HG03354 (cell line): Measurements from ENCODE around the gene SORCS2.

ENCODE experiments used
- ATAC-seq: cut with Tn5 transposase; IDR thresholded peaks from one replicate; pipeline ENCODE4 v1.9.1; 2021; ENCODE audit warnings: mild to moderate bottlenecking; ENCODE audit not compliant: unreplicated experiment, poor library complexity, severe bottlenecking

The SORCS2 gene

DNA sequence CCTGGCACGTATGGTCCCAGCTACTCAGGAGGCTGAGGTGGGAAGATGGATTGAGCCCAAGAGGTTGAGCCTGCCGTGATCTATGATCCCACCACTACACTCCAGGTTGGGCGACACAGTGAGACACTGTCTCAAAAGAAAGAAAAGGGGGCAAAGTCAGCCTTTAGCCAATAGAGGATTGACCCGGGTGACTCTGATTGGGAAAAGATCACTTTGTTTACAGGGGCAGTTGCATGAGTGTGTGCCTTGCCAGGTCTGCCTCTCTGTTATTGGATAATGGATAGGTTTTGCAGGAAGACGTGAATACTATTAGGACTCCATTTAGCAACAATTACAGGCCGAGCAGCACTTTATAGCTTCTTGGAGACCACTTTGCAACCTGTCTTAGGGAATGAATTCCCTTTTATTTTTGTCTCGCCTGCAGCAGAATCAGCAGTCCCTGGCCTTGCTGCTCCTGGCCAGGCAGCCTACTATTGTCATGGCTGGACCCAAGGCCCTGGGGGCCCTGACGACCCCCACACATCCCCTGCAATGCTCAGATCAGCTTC is 345.6 kb downstream of the SORCS2 start:
- ATAC-seq = no peak

DNA sequence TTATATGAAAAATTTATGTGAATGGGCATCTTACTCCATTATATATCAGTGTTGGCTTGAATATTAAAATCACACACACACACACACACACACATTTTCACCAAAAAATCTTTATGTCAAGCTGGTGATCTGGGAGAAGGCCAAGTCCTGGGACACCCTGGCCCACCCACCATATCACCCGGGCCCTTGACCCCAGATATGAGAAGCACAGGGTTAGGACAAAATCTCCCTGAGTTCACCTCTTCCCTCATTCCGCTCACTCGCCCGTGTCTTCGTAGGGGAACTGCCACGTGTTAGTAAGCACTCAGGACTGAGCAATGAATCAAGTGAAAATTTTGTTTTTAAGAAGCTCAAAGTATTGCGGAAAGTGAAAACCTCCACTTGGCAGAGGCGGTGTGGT is 346.2 kb downstream of the SORCS2 start:
- no peak for ATAC-seq

DNA sequence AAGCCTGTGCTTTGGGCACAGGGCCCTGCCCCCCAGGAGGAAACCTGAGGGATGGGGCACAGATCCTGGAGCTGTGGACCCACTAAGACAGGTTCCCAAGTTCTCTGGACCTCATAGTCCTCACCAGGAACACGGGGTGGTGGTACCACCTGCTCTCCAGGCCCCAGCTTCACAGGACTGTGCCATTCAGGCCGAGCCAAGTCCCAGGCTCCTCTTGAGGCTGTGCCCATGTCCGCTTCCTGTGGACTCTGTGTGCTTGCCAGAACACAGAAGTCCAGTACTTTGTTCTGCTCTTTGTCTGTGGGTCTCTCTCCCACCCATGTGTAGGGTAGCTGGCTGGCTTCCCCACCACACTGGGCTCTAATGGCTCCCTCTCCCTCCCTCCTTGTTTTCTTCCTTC is 346.8 kb downstream of the SORCS2 start:
- ATAC-seq = no peak

DNA sequence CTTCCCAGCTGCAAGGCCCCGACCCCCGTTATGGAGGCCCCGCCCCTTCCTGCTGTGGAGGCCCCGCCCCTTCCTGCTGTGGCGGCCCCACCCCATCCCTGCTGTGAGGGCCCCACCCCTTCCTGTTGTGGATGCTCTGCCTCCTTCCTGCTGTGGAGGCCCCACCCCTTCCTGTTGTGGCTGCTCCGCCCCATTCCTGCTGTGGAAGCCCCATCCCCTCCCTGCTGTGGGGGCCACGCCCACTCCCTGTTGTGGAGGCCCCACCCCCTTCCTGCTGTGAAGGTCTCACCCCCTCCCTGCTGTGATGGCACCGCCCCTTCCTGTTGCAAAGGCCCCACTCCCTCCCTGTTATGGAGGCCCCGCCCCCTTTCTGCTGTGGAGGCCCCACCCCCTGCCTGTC is 347.3 kb downstream of the SORCS2 start:
- ATAC-seq = no peak

DNA sequence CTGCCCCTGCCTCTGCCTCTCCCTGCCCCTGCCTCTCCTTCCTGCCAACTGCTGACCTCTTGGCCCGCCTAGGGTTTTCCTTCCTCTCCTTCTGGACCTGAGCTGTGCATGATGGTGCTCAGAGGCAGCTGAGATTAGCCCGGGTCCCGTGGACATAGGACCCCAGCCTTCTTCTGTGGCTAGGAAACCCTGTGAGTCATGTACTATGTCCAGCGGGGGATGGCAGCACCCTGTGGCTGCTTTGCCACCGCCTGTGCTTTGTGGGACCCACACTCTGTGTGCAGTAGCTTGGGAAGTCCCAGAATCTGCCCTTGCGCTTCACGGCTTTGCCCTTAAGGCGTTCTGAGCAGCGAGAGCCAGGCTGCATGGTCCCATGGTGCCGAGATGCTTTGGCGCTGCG is 347.9 kb downstream of the SORCS2 start:
- no peak for ATAC-seq

DNA sequence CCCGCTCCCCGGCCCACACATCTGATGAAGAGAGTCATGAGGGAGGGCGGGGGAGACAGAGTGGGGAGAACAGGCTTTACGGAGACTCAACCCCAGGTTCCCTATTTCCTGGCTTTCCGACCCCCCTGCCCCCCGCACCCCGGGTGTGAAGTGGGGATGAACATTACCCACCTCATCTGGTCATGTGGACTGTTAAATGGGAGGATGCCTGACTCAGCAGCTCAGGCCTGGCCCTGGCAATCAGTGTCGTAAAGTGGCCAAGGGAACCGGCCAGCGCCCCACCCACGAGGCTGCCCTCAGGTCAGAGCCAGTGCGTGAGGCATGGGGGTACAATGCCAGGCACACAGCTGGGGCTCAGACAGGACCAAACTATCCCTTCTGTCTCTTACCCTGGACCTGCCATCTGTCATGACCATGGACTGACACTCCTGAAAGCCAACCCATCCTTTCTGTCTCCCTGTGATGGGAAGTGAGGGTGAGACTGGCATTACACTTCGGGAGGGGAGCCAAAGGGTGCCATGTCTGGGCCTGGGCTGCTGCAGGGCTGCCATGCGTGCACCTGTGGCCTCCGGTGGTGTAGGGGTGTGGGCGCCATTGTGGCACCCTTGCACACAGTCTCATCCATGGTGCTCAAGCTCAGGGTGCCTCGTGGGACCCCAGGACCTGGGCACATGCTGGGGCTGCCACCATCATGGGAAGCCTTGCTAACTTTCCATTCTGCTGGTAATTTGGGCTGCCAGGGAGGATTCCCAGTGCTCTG is 348.5 kb downstream of the SORCS2 start:
- ATAC-seq = no peak

DNA sequence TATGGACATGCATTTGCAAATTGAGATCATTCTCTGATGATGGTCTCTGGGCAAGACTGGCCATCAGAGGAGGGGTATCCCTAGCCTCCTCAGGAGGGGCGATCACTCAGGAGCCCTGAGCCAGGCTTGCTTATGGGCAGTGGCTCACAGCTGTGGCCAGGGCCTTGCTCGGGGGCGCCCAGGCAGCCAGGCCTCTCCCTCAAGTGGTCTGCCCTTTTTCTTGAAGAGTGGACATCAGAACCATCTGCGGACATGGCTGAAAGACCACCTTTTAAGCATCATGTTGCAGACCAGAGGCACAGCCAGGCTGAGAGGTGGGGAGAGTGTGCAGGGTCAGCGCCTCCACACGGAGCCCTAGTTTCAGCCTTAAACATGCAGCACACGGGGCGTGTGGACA is 349.1 kb downstream of the SORCS2 start:
- ATAC-seq = no peak

DNA sequence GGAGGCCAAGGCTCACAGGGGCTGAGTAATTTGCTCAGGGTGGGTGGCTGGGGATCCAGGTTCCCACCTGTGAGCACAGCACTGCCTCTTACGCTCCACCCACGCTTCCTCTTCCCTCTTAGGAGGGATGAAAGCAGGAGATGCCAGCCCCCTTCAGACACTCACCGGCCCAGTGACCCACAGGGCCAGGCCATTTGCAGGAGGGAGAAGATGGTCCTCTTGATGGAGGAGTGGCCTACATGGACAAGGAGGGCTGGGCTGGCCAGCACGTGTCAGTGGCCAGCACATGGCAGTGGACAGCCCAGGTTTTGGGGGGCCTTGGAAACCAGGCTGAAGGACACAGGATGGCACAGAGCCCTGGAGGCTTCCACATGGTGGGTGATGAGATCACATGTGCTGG is 350.4 kb downstream of the SORCS2 start:
- ATAC-seq = no peak

DNA sequence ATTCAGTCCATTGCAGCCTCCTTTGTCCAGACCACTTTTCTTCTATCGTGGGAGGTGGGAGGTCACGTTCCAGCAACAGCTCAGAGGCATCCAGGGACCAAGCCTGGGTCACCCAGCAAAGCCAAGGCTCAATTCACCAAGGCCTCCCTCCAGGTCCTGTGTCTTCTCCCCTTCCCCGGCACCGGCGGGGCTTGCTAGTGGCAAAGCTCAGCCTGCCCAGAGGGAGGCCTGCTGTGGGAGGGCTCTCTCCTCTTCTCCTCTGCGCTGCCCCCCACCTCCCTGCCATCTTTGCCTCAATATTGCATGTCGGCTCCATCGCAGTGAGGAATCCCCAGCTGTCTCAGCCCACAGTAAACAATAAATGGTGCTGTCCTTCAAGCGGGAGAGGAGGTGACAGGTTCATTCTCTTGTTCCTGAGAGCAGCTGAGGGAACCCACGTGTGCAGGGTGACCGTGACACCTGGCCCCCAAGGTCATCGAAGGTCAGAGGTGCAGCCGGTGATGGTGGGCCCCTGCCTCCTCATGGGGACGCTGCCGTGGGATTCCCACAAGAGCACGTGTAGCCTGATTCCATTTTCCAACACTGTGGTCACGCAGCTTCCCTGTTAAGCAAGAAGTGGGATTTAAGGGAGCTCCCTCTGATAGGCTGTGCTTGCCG is 353.9 kb downstream of the SORCS2 start:
- no peak for ATAC-seq

DNA sequence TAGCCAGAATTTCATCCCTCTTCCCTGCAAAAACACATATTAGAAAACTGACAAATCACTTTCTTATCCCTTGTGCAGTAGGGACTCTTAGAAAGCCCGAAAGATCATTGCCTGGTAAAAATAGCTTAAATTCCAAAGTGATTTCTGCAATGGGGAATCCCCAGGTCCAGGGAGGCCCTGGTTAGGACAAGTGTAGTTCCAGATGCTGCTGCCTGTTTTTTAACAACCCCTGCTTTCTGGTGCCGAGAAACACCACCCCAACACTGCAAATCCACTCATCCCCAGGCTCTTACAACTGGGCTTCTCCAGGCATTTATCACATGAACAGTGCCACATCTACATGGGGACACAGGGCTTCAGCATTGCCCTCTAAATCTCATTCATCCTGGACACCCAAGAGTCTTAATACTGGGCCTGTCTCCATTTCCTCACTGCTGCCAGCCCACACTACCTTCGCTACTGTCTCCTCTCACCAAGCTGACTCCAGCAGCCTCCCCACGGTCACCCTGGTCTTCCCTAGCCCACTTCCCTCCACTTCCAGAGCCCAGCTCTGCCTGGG is 354.6 kb downstream of the SORCS2 start:
- no peak for ATAC-seq

DNA sequence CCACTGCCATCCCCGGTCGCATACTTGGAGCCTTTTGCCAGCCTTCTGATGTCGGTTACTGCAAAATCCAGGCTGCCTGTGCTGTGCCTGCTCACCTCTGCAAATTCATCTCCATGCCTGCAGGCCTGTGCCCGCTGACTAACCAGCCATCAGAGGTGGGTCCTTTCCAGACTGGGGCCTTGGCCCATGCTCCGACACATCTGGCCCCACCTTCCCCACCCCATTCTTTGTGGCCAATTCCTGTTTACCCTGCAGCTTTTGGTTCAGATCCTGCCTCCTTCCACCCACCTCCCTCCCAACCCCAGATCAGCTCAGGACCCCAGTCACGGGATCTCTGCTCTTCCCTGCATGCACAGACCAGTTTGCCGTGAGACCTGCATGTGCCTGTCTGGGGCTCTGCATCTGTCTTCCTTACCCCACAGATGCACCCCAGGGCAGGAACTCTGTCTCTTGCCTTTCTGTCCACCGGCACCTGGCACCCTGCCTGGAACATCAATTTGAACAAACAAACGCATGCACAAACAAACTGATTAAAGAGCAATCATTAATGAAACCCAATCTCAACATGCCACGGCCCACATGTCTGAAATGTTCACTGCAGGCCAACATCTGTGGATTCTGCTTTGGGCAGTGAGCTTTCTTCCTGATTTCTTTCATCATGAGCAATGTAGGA is 355.2 kb downstream of the SORCS2 start:
- no peak for ATAC-seq

DNA sequence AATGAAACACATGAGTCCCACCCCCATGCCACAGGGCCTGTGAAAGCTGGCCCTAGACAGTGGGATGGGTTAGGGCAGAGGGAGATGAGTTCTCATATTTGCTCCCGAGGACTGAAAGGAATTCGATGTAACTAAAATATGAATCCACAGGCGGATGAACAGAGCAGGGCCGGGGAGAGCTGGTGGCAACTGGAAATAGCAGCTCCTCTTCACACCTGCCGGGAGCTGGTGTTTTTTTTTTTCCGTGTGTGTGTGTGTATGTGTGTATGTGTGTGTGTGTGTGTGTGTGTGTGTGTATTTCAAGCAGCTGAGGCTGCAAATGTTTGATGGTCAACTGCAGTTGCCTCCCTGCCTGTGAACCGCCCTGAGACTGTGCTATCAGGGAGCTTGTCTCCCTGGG is 357.5 kb downstream of the SORCS2 start:
- ATAC-seq = no peak

DNA sequence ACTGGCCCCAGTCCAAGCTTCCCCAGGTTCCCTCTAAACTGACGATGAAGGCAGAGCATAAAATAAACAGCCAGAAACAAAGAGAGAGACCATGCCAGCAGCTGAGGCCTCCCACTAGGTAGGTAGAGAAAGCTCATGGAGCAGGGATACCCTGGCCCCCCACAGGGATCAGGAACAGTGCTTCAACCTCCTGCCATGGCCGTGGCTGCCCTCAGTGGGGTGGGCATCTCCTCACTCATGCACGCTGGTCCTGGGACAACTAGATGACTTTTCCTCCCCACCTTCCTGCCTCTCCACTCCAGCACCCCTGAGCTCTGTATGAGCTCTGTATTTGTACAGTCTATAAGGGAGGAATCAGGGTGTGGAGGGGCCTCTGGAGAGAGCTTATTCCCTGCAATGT is 360.1 kb downstream of the SORCS2 start:
- no peak for ATAC-seq

DNA sequence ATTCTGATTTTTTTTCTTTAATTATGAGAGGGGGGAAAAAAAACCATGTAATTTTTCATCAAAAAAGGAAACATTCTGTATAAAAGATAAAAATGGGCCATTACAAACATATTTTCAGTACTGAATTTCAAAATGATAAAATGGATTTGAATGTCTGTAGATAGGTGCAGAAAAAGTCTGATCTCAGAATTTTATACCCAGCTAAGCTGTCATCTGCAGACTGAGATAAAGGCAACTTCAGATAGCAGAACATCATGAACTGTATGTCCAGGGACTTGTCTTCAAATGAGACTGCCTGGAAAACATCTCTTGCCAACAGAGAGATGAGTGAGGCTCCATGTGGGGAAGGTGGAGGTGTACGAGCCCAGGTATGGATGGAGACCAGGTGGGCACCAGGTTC is 360.9 kb downstream of the SORCS2 start:
- ATAC-seq = no peak

DNA sequence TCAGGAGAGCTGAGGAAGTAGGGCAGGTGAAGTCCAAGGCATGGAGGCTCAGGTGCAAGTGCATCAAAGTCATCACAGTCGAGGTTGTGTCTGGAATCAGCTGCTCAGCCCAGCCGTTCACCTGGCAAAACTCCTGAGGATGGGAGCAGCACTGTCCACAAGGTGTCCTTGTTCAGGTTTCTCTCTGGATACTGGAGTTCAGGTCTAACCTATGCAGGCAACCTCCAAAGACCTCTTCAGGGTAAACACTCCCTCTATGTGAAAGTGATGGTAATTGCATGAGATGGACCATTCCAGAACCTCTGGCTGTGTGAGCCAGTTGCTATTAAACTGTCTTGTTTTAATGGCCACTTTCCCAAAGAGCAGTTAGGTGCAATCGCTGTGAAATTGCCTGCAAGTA is 362.6 kb downstream of the SORCS2 start:
- no peak for ATAC-seq

DNA sequence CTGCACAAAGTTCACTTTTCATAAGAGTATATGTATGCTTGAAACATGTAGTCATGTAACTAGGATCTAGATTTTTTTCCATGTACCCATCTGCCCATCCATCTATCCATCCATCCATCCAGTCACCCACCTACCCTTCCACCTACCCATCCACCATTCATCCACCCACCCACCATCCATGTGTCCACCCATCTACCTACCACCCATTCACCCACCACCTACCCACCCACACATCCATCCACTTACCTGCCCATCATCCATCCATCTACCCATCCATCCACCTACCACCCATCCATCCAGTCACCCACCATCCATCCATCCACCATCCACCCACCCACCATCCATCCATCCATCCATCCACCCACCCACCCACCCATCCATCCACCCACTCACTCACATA is 364.2 kb downstream of the SORCS2 start:
- no peak for ATAC-seq

DNA sequence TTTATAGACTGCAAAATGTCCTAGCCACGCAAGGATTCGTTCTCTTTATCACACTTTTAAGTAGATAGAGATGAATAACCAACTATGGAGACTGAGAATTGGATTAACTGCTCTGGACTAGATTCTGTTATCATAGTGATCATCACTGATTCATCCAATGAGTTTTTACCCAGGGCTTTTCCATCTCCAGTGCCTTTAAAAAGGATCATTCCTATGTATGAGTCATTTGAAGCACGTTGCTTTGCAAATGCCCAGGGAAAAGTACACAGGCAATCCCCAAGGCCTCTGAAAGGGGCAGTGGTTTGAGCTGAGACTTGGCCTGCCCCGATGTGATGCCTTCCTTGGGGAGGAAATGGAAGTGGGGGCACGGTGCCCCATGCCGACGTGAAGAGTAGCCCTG is 365.1 kb downstream of the SORCS2 start:
- no peak for ATAC-seq

DNA sequence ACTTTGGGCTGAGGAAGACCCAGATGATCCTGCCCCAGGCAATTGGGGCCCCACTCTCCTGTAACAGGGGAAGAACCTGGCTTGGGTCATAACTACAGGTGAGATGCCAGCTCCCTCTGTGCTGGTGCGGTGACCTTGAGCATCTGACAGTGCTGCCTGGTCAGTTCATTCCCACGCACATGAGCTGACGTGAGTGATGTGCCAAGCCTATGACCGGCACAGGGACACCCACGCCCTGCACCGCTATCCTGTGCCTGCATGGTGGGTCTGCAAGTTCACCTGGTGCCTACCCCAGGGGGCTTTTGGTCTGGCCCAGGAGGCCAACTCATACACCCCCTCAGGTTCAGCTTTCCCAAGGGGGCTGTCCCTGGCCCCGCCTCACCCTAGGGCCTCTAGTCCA is 366.1 kb downstream of the SORCS2 start:
- no peak for ATAC-seq

DNA sequence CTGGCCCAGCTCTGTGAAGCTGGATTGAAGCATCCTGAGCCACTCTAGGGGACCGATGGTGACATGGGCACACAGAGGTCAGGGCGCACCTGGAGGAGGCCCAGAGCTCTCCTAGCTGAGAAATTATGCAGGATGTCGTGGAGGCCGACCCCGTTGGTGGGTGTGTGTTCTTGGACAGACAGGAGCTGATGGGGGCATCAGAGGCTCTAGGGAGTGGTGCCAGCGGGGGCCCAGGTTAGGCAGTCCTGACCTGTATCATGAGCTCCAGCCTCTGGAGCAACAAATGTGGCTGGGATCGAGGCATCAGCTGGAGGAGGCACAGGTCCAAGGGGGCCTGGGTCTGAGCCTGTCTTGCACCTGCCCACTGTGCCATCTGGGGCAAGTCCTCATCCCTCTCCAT is 367.0 kb downstream of the SORCS2 start:
- ATAC-seq = no peak

DNA sequence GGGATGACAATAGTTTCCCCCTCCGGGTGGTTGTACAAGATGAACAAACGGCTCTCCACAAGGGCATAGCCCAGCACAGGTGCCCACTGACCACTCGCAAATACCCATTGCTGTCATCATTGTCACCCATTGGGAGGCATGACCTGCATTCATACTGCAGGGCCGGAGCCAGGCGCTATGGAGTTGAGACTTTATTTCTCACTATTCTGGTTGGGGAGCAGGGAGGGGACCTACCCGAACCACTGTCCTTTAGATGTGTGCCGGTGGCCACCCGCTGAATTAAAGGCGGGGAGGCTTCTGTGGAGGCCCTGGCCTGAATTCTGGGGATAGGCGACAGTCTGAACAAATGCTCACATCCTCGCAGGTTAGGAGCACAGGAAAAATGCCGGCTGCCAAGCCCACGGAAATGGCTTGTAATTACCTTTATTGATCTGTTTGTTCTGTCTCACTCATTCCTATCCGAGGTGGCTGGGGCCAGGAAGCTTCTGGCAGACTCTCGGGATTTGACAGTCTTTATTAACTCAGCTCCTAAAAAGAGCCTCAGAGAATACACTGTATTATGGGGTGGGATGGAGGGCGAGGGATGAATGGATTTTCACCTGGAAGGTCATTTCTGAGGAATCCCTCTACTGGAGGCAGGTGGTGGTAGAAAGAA is 367.5 kb downstream of the SORCS2 start:
- no peak for ATAC-seq
